Epithelial cell of proximal tubule (primary cell): ENCODE measurements around the gene MTX1. TPM values are rescaled to one million over a fixed set of nuclear protein-coding genes. Genes with fewer than 3 reads are reported as not detected.
A peak's percentile ranks its signal among the peaks of the same experiment; 100 is the strongest.
"Not testable (repeated sequence)": the region's sequence is repeated elsewhere in the genome, so short reads cannot be mapped to it uniquely, and the experiment has no call there.

Experiments used
- DNase-seq: peaks from one replicate; pipeline ENCODE4 v3.0.0-alpha.2; 2011; ENCODE audit warnings: low read depth
- H3K4me3 ChIP-seq: 2 replicates; pipeline ENCODE4 v1.5.1; 2011; ENCODE audit warnings: low read depth, mild to moderate bottlenecking, low read length
- CTCF ChIP-seq: conservative IDR thresholded peaks from 2 replicates; pipeline ENCODE4 v1.5.1; 2012; ENCODE audit warnings: low read depth, mild to moderate bottlenecking, low read length
- total RNA-seq: library from RNA; depleted of rRNA; stranded (reverse); fragments of >200 nt; gene quantifications from 2 replicates; pipeline ENCODE4 v1.2.3, GENCODE V29; 2015

The MTX1 gene
- total RNA-seq, 1 donor from 2014 or later, result 75.2 TPM

- DNase-seq, result peak; percentile 62
- TF ChIP-seq CTCF, result peak; percentile 97
- H3K4me3 ChIP-seq, result peak overlapping the region; percentile 67
Measured at GRCh38 chr1:155193275-155193990, 15.1 kb upstream of the MTX1 start.

- H3K4me3 ChIP-seq, result peak overlapping the region; percentile 67
- DNase-seq, result not testable (repeated sequence)
Measured at GRCh38 chr1:155193991-155194240, 14.6 kb upstream of the MTX1 start.

GRCh38 chr1:155195201-155196102 is 13.0 kb upstream of the MTX1 start:
- no peak for DNase-seq
- no peak for TF ChIP-seq CTCF
- peak overlapping the region; percentile 67 for H3K4me3 ChIP-seq

GRCh38 chr1:155196103-155196892 is 12.2 kb upstream of the MTX1 start:
- no peak for DNase-seq
- TF ChIP-seq CTCF, result no peak
- peak overlapping the region; percentile 67 for H3K4me3 ChIP-seq

- no peak overlapping the region for H3K4me3 ChIP-seq
- no peak for TF ChIP-seq CTCF
- no peak for DNase-seq
Measured at GRCh38 chr1:155196893-155197638, 11.4 kb upstream of the MTX1 start.

- no peak for DNase-seq
- TF ChIP-seq CTCF, result no peak
- H3K4me3 ChIP-seq, result no peak overlapping the region
Measured at GRCh38 chr1:155197901-155198546, 10.5 kb upstream of the MTX1 start.
